ENCODE results near the gene TPP2. TPM values are rescaled to one million over a fixed set of nuclear protein-coding genes. Genes with fewer than 3 reads are reported as not detected.
A peak's percentile ranks its signal among the peaks of the same experiment; 100 is the strongest.

The TPP2 gene
- total and polyA plus RNA-seq, 9 of the 15 experiments (the other 6 are each of a cell fraction or from before 2014, with no cell fraction given), result 18.8 to 87.7 (median 55.9) TPM

DNA sequence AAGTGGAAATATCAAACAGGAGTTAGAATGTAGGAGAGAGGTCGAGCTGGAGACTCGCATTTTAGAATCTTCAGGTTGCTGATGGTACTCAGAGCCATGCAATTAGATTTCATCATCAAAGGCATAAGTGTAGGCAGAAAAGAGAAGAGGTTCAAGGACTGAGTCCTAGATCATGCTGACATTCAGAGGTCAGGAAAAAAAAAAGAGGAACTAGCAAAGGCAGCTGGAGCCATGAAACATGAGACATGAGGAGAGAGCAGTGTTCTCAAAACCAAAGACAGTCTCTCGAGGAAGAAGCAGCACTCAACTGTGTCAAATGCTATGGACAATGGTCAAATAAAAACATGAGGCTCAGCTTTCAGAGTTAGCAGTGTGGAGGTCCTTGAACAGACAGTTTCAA is 12.4 kb upstream of the TPP2 start (continued):
- TF ChIP-seq CBX5 (IDR thresholded peaks at IDR 0.05; ENCODE audit: borderline replicate concordance, low read depth) (no peak), ZC3H4 (CRISPR knock-in tag; IDR thresholded peaks at IDR 0.05; ENCODE audit: borderline replicate concordance) (no peak), CCNT2 (IDR thresholded peaks at IDR 0.05; ENCODE audit: borderline replicate concordance, extremely low read depth, insufficient read length, low read depth, low read length) (no peak), ZNF668 (CRISPR knock-in tag; IDR thresholded peaks at IDR 0.05) (no peak), EWSR1 (IDR thresholded peaks at IDR 0.05; ENCODE audit: borderline replicate concordance, low read depth, partially characterized antibody) (no peak), DNMT1 (IDR thresholded peaks at IDR 0.05) (no peak), RBM39 (optimal IDR thresholded peaks at IDR 0.05; ENCODE audit: low read depth, low read length) (no peak), ZNF311 (CRISPR knock-in tag; IDR thresholded peaks at IDR 0.05) (no peak), MTA1 (IDR thresholded peaks at IDR 0.05; ENCODE audit: borderline replicate concordance) (no peak), NR2F6 (CRISPR knock-in tag; IDR thresholded peaks at IDR 0.05) (no peak), HDAC3 (IDR thresholded peaks at IDR 0.05; ENCODE audit: borderline replicate concordance, partially characterized antibody) (no peak), CC2D1A (IDR thresholded peaks at IDR 0.05) (no peak), PPARD (CRISPR knock-in tag; IDR thresholded peaks at IDR 0.05) (no peak), TAF7 (tag; IDR thresholded peaks at IDR 0.05) (no peak), MYBL2 (IDR thresholded peaks at IDR 0.05; ENCODE audit: low read depth) (no peak), MYBL2 (CRISPR knock-in tag; IDR thresholded peaks at IDR 0.05; ENCODE audit: borderline replicate concordance) (no peak), ATF1 (CRISPR knock-in tag; IDR thresholded peaks at IDR 0.05) (no peak), ATF1 (tag; IDR thresholded peaks at IDR 0.05) (no peak), CEBPG (CRISPR knock-in tag; IDR thresholded peaks at IDR 0.05) (no peak), CEBPG (tag; conservative IDR thresholded peaks at IDR 0.05 in 1 of 2, IDR thresholded peaks at IDR 0.05 in 1 of 2) (peak; percentile 70 to 73)
- TF ChIP-seq, protein P1, sequence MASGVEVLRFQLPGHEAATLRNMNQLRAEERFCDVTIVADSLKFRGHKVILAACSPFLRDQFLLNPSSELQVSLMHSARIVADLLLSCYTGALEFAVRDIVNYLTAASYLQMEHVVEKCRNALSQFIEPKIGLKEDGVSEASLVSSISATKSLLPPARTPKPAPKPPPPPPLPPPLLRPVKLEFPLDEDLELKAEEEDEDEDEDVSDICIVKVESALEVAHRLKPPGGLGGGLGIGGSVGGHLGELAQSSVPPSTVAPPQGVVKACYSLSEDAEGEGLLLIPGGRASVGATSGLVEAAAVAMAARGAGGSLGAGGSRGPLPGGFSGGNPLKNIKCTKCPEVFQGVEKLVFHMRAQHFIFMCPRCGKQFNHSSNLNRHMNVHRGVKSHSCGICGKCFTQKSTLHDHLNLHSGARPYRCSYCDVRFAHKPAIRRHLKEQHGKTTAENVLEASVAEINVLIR (CRISPR knock-in tag; IDR thresholded peaks at IDR 0.05), result no peak
- TF ChIP-seq, protein P2, sequence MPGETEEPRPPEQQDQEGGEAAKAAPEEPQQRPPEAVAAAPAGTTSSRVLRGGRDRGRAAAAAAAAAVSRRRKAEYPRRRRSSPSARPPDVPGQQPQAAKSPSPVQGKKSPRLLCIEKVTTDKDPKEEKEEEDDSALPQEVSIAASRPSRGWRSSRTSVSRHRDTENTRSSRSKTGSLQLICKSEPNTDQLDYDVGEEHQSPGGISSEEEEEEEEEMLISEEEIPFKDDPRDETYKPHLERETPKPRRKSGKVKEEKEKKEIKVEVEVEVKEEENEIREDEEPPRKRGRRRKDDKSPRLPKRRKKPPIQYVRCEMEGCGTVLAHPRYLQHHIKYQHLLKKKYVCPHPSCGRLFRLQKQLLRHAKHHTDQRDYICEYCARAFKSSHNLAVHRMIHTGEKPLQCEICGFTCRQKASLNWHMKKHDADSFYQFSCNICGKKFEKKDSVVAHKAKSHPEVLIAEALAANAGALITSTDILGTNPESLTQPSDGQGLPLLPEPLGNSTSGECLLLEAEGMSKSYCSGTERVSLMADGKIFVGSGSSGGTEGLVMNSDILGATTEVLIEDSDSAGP (CRISPR knock-in tag; IDR thresholded peaks at IDR 0.05), result no peak
- TF ChIP-seq, protein P3, sequence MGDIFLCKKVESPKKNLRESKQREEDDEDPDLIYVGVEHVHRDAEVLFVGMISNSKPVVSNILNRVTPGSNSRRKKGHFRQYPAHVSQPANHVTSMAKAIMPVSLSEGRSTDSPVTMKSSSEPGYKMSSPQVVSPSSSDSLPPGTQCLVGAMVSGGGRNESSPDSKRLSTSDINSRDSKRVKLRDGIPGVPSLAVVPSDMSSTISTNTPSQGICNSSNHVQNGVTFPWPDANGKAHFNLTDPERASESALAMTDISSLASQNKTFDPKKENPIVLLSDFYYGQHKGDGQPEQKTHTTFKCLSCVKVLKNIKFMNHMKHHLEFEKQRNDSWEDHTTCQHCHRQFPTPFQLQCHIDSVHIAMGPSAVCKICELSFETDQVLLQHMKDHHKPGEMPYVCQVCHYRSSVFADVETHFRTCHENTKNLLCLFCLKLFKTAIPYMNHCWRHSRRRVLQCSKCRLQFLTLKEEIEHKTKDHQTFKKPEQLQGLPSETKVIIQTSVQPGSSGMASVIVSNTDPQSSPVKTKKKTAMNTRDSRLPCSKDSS (IDR thresholded peaks at IDR 0.05; ENCODE audit: low read depth, partially characterized antibody), result no peak

All from K562 (cell line).